Heart left ventricle (tissue), 13 donors: ENCODE results near the gene C6orf118.

Experiments
- CTCF ChIP-seq, 12 donors: fragments of 200-600 bp; sonication (generic) in 4 of 12; IDR thresholded peaks; one replicate each; pipeline versions ENCODE4 v1.5.0 to v1.8.0; 2018 to 2022; ENCODE audit warnings: antibody characterized with exemption in 12 of 12, mild to moderate bottlenecking in 5 of 12
- POLR2A ChIP-seq, 2 donors: fragments of 450-650 bp; IDR thresholded peaks; one replicate each; pipeline ENCODE4 v1.6.1; 2017; ENCODE audit warnings: antibody characterized with exemption in 2 of 2, mild to moderate bottlenecking in 2 of 2, moderate library complexity in 2 of 2
- donor health status: ischemic (EF 13 %, LVEDD 7.1; RV severe dilation, severe dysfunction).
- donor health status: DM: no; HTN: yes; CAD: no.
- donor health status: DM: no; HTN: no; CAD: no.
- donor health status: ischemic (EF 25% LVEDD 6.9; RV normal size, moderate dysfunction).
- donor health status: ischemic (EF 25% LVEDD 5.7; RV mildly dilated, moderate dysfunction).
- donor health status: ischemic (EF 35%, LVEDD 5.7; RV mildly dilated, moderate dysfunction).
- donor health status: nonischemic (EF 11% LVEDD 7.7; RV severe dilation, severe dysfunction).
- donor health status: DM: yes; HTN: yes; CAD: no.
- donor health status: PGD.
- donor health status: ischemic (EF 29% LVEDD 5.4; RV normal size, mild dysfunction).
- donor health status: nonischemic (EF 23%, LVEDD 6.1; RV moderate dilation, normal function).

- TF ChIP-seq CTCF (IDR thresholded peaks at IDR 0.05): no peak
- TF ChIP-seq POLR2A (IDR thresholded peaks at IDR 0.05): no peak
Measured at GRCh38 chr6:165308926-165309731, at the start of gene C6orf118.
